ENCODE measurements around the gene CHCHD3. TPM values are rescaled to one million over a fixed set of nuclear protein-coding genes. Genes with fewer than 3 reads are reported as not detected.

CHCHD3 gene
- total RNA-seq, 1 donor from 2014 or later, result 209 TPM

DNA sequence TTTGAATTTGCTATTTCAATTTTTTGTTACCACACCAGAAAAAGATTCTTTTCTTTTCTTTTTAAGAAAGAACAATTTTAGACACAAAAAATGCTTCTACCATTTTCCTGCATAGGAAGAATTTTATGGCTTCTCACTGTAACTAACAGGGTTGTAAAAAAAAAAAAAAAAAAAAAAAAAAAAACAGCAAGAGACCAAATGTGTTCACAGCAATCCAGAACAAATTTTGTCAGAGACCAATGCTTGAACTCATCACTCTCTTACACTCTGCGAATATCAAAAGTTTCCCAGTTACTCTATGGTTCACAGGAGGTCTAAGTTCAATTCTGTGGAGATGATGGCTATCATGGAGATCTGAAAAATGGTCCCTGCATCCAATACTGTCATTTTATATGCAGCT lies 84.4 kb downstream of the CHCHD3 start:
- H3K27me3 ChIP-seq (ENCODE audit: low read depth), result no peaks in the 10 kb centered on the region
- H3K36me3 ChIP-seq, result no peaks in the 10 kb centered on the region
- peaks cover 73% of the 10 kb centered on the region for H3K4me1 ChIP-seq
- no peak for DNase-seq
- H3K9me3 ChIP-seq (replicated peaks), result no peaks in the 10 kb centered on the region
- intact Hi-C loops (cut with micrococcal nuclease), result no loop called here
- no peak overlapping the region for H3K4me3 ChIP-seq
- no peak overlapping the region for H3K27ac ChIP-seq (replicated peaks)
- TF ChIP-seq, protein P1, sequence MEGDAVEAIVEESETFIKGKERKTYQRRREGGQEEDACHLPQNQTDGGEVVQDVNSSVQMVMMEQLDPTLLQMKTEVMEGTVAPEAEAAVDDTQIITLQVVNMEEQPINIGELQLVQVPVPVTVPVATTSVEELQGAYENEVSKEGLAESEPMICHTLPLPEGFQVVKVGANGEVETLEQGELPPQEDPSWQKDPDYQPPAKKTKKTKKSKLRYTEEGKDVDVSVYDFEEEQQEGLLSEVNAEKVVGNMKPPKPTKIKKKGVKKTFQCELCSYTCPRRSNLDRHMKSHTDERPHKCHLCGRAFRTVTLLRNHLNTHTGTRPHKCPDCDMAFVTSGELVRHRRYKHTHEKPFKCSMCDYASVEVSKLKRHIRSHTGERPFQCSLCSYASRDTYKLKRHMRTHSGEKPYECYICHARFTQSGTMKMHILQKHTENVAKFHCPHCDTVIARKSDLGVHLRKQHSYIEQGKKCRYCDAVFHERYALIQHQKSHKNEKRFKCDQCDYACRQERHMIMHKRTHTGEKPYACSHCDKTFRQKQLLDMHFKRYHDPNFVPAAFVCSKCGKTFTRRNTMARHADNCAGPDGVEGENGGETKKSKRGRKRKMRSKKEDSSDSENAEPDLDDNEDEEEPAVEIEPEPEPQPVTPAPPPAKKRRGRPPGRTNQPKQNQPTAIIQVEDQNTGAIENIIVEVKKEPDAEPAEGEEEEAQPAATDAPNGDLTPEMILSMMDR (IDR thresholded peaks at IDR 0.05; ENCODE audit: borderline replicate concordance), result no peak

DNA sequence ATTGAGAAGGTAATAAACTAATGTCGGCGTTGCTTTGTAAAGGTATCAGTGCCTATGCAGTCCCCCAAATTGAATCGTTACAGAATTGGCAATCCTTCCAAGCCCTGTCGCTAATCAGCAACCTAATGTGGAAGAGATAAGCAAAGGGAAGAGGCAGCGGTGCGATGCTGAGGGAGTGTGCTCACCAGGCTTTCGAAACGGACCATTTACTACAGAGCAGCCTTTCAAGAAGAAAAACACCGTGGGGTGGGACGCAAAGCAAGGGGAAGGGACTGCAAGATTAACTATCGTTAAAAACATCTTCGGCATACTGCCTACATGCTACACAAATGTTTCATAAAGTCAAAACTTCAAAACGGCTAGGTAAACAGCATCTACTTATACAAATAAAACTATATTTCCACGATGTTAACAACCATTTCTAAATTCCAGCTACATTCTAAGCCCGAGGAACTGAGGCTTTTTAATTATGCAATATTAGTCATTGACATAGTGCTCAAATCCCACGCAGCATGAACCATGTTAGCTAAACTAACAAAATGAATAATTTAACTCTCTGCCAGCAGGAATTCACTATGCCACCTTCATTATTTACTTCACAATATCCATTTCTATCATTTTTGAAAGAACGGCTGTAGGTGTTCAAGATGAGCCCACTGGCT lies 85.2 kb downstream of the CHCHD3 start:
- Histone ChIP-seq H3K36me3 (no peaks in the 10 kb centered on the region), H3K27ac (replicated peaks) (no peak overlapping the region), H3K9me3 (replicated peaks) (no peaks in the 10 kb centered on the region), H3K4me1 (peaks cover 73% of the 10 kb centered on the region), H3K27me3 (ENCODE audit: low read depth) (no peaks in the 10 kb centered on the region), H3K4me3 (no peak overlapping the region)
- intact Hi-C loops (cut with micrococcal nuclease), result no loop called here
- no peak for DNase-seq
- TF ChIP-seq, protein P1 (IDR thresholded peaks at IDR 0.05; ENCODE audit: borderline replicate concordance), result no peak

DNA sequence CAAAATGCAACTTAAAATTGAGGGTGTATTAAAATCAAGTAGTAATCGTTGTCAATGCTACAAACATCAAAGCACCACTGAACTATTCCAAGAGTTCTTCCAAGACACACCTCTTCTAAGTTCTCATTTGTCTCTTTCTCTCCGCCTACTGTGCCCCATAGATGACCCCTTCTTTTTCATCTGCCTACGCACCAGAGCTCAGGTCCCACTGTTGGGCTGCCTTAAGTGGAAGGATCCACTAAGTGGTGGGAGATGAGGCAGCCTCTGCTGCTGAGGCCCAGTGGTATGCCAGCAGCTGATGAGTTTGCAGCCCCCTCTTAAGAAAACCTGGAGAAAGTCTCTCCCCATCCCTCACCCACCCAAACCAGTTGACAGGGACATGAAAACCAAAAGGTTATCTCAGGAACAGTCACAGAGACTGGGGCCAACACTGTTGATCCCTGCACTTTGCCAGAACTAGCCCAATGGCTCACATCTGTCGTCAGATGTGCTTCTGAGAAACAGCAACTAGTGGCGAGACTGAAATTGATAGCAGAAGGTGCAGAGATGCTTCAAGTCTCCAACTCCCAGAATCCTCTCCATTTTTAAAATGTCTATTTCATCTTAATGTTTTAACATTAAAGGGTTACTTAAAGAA lies 88.4 kb downstream of the CHCHD3 start:
- DNase-seq, result no peak
- Histone ChIP-seq H3K27me3 (ENCODE audit: low read depth) (no peaks in the 10 kb centered on the region), H3K36me3 (no peaks in the 10 kb centered on the region), H3K4me1 (peaks cover 55% of the 10 kb centered on the region), H3K9me3 (replicated peaks) (no peaks in the 10 kb centered on the region), H3K27ac (replicated peaks) (no peak overlapping the region), H3K4me3 (no peak overlapping the region)
- TF ChIP-seq, protein P1 (IDR thresholded peaks at IDR 0.05; ENCODE audit: borderline replicate concordance), result no peak
- intact Hi-C loops (cut with micrococcal nuclease), result no loop called here

- TF ChIP-seq, protein P1 (IDR thresholded peaks at IDR 0.05; ENCODE audit: borderline replicate concordance), result no peak
- Histone ChIP-seq H3K27ac (replicated peaks) (no peak overlapping the region), H3K9me3 (replicated peaks) (no peaks in the 10 kb centered on the region), H3K4me1 (peaks cover 47% of the 10 kb centered on the region), H3K27me3 (ENCODE audit: low read depth) (no peaks in the 10 kb centered on the region), H3K4me3 (no peak overlapping the region), H3K36me3 (no peaks in the 10 kb centered on the region)
- intact Hi-C loops (cut with micrococcal nuclease), result no loop called here
- no peak for DNase-seq
These were observed 90.0 kb downstream of the CHCHD3 start for GRCh38 chr7:132991615-132992587.

GRCh38 chr7:132988117-132988516 lies 93.8 kb downstream of the CHCHD3 start:
- no peak for DNase-seq

More at GRCh38 chr7:132988117-132988516, 93.8 kb downstream of the CHCHD3 start:
- intact Hi-C loops (cut with micrococcal nuclease), result no loop called here
- no peaks in the 10 kb centered on the region for H3K36me3 ChIP-seq
- no peak overlapping the region for H3K27ac ChIP-seq (replicated peaks)
- no peaks in the 10 kb centered on the region for H3K9me3 ChIP-seq (replicated peaks)
- TF ChIP-seq, protein P1 (IDR thresholded peaks at IDR 0.05; ENCODE audit: borderline replicate concordance), result no peak
- H3K4me3 ChIP-seq, result no peak overlapping the region
- H3K4me1 ChIP-seq, result peaks cover 15% of the 10 kb centered on the region
- H3K27me3 ChIP-seq (ENCODE audit: low read depth), result no peaks in the 10 kb centered on the region
